ENCODE measurements around the gene NELFA. TPM values are rescaled to one million over a fixed set of nuclear protein-coding genes. Genes with fewer than 3 reads are reported as not detected.

Gene NELFA
- total RNA-seq, 3 donors from 2014 or later, result 14.1 to 22.0 (median 18.4) TPM

GRCh38 chr4:1959104-1959384, 49.7 kb downstream of the NELFA start:
- TF ChIP-seq POLR2AphosphoS5 (IDR thresholded peaks at IDR 0.05) (no peak), CTCF (IDR thresholded peaks at IDR 0.05) (no peak), POLR2A (IDR thresholded peaks at IDR 0.05) (no peak)
- DNase-seq (ENCODE audit: low spot score in 2 of 2), result no peak
- intact Hi-C loops (cut with DNase I; ENCODE audit: low total_unique reads), result no loop called here

GRCh38 chr4:1958276-1959103, 50.3 kb downstream of the NELFA start:
- peaks cover 6% of the 10 kb centered on the region for H3K36me3 ChIP-seq

More at GRCh38 chr4:1959104-1959384, 49.7 kb downstream of the NELFA start:
- peaks cover 6% of the 10 kb centered on the region for H3K36me3 ChIP-seq
- H3K27ac ChIP-seq, result no peak overlapping the region
- H3K9me3 ChIP-seq, result no peaks in the 10 kb centered on the region
- H3K4me1 ChIP-seq, result no peaks in the 10 kb centered on the region
- no peaks in the 10 kb centered on the region for H3K27me3 ChIP-seq
- no peak overlapping the region for H3K4me3 ChIP-seq

GRCh38 chr4:1956631-1957030, 52.1 kb downstream of the NELFA start:
- TF ChIP-seq POLR2A (IDR thresholded peaks at IDR 0.05) (no peak), POLR2AphosphoS5 (IDR thresholded peaks at IDR 0.05) (no peak), CTCF (IDR thresholded peaks at IDR 0.05) (no peak)
- no peak for DNase-seq (ENCODE audit: low spot score in 2 of 2)
- Histone ChIP-seq H3K9me3 (no peaks in the 10 kb centered on the region), H3K27ac (no peak overlapping the region), H3K36me3 (peaks cover 6% of the 10 kb centered on the region), H3K27me3 (no peaks in the 10 kb centered on the region), H3K4me1 (no peaks in the 10 kb centered on the region), H3K4me3 (no peak overlapping the region)
- intact Hi-C loops (cut with DNase I; ENCODE audit: low total_unique reads), result no loop called here

More at GRCh38 chr4:1958276-1959103, 50.3 kb downstream of the NELFA start:
- no peak overlapping the region for H3K27ac ChIP-seq
- no peak overlapping the region for H3K4me3 ChIP-seq
- intact Hi-C loops (cut with DNase I; ENCODE audit: low total_unique reads), result no loop called here
- H3K27me3 ChIP-seq, result no peaks in the 10 kb centered on the region
- no peaks in the 10 kb centered on the region for H3K4me1 ChIP-seq
- DNase-seq (ENCODE audit: low spot score in 2 of 2), result no peak
- H3K9me3 ChIP-seq, result no peaks in the 10 kb centered on the region
- TF ChIP-seq POLR2AphosphoS5 (IDR thresholded peaks at IDR 0.05), result no peak
- TF ChIP-seq POLR2A (IDR thresholded peaks at IDR 0.05), result no peak
- TF ChIP-seq CTCF (IDR thresholded peaks at IDR 0.05), result no peak

- Histone ChIP-seq H3K4me1 (no peaks in the 10 kb centered on the region), H3K9me3 (no peaks in the 10 kb centered on the region), H3K4me3 (no peak overlapping the region), H3K27me3 (no peaks in the 10 kb centered on the region), H3K36me3 (no peaks in the 10 kb centered on the region), H3K27ac (no peak overlapping the region)
- TF ChIP-seq POLR2A (IDR thresholded peaks at IDR 0.05) (no peak), POLR2AphosphoS5 (IDR thresholded peaks at IDR 0.05) (no peak), CTCF (IDR thresholded peaks at IDR 0.05) (no peak)
- intact Hi-C loops (cut with DNase I; ENCODE audit: low total_unique reads), result no loop called here
- no peak for DNase-seq (ENCODE audit: low spot score in 2 of 2)
Observed at GRCh38 chr4:1953335-1953734, 55.4 kb downstream of the NELFA start.

GRCh38 chr4:1952719-1953118, 56.1 kb downstream of the NELFA start:
- no peaks in the 10 kb centered on the region for H3K36me3 ChIP-seq
- intact Hi-C loops (cut with DNase I; ENCODE audit: low total_unique reads), result no loop called here

More at GRCh38 chr4:1952719-1953118, 56.1 kb downstream of the NELFA start:
- no peak overlapping the region for H3K27ac ChIP-seq
- no peak for TF ChIP-seq POLR2A (IDR thresholded peaks at IDR 0.05)
- no peak for TF ChIP-seq POLR2AphosphoS5 (IDR thresholded peaks at IDR 0.05)
- no peak for TF ChIP-seq CTCF (IDR thresholded peaks at IDR 0.05)
- H3K27me3 ChIP-seq, result no peaks in the 10 kb centered on the region
- no peak for DNase-seq (ENCODE audit: low spot score in 2 of 2)
- no peak overlapping the region for H3K4me3 ChIP-seq
- H3K4me1 ChIP-seq, result no peaks in the 10 kb centered on the region
- no peaks in the 10 kb centered on the region for H3K9me3 ChIP-seq

Data from breast epithelium (tissue), 4 donors.